Ammon's horn (tissue), 1 donor: ENCODE measurements around the gene ADAMTS1.

Source experiments
- DNase-seq: peaks from one replicate; pipeline ENCODE4 v3.0.0-alpha.2; 2016; ENCODE audit warnings: low spot score

The ADAMTS1 gene

GRCh38 chr21:26812173-26812572 is 33.0 kb downstream of the ADAMTS1 start:
- no peak for DNase-seq

- DNase-seq: no peak
Measured at GRCh38 chr21:26811482-26811881, 33.7 kb downstream of the ADAMTS1 start.

GRCh38 chr21:26810676-26811415 is 34.4 kb downstream of the ADAMTS1 start:
- no peak for DNase-seq

GRCh38 chr21:26810266-26810665 is 34.9 kb downstream of the ADAMTS1 start:
- no peak for DNase-seq

DNA sequence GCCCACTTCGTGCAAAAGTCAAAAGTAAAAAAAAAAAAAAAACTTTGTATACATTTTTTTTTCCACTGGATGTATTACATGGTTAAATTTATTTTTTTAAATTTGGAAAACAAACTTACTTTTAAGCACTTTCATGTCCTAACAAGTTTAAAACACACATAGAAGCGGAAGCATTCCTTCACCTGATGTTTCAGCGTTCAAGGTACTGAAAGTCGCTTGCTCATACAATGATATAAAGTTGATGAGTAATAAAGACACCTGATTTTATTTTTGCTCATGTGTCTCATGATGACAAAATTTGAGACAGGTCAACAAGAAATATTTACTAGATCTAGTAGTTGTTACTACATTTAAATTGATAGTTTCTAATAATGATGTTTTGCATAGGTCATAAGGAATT is 35.5 kb downstream of the ADAMTS1 start:
- no peak for DNase-seq

- no peak for DNase-seq
Measured at GRCh38 chr21:26806801-26807295, 38.4 kb downstream of the ADAMTS1 start.

DNA sequence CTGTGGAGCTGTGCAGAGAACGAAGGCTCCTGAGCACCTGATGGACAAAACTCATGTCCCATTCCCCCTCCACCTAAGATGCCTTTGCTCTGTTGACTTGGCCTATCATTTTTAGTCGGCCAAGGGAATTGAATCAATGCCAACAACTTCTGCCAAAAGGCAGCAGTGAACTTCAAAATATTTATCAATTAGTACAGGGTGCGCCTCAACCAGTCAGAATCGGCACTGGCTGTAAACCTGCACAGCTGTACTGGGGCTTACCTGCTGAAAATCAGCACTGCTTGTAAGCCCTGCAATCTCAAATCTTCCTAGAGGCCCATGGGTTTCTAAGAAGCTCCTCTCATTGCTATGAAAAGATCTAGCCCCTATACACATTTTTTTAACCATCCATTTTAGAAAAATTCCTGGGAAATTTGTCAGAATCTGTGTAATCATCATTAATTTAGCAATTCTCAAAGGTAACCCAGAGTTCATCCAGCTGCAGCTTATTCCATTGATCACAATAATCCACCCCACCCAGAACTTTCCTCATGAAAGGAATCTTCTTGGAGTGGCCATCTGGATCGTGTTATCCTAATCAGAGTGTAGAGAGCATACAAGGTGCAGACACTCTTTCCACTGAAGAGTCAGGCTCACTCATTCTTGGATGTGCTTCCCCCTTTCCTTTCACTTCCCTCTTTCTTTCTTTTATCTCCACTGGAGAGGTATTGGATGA is 40.2 kb downstream of the ADAMTS1 start:
- DNase-seq: no peak

GRCh38 chr21:26801498-26801897 is 43.7 kb downstream of the ADAMTS1 start:
- no peak for DNase-seq

DNA sequence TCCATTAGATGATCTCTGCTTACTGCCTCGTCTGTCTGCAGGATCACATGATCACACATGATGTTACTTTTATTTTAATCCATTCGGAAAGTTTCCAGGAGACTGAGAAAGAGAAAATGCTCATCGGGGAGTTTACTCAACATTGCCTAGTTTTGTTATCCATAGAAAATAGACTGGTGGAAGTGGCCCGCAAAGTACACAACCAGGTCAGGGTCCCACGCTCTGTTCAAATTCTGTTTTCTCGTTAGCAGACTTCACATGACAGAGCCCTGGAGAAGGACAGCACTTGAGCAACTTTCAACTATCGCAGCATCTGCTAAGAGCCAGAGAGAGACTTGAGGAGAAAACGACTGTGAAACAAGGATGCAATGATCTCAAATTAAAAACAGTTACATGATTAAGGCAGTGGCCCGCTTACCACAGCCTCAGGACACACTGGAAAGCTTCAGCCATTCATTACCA is 44.2 kb downstream of the ADAMTS1 start:
- DNase-seq: no peak

DNA sequence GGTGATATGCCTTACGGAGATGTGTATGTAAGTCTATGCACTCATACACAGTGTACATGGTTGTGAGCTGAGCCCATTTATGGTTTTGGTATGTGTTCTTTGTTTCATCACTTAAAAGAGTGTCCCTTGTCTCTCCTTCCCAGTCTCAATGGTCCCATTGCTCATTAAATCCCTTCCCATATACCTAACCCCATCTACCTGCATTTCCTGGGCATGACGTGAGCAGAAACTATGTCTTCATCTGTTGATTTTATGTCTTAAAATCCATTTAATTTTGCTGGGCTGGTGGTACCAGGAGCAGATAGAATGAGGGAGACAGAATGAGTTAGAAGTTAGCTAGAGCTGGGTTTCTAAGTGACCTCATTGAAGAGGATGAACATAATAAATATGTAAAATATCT is 44.8 kb downstream of the ADAMTS1 start:
- DNase-seq: no peak

GRCh38 chr21:26800001-26800400 is 45.2 kb downstream of the ADAMTS1 start:
- DNase-seq: no peak

DNA sequence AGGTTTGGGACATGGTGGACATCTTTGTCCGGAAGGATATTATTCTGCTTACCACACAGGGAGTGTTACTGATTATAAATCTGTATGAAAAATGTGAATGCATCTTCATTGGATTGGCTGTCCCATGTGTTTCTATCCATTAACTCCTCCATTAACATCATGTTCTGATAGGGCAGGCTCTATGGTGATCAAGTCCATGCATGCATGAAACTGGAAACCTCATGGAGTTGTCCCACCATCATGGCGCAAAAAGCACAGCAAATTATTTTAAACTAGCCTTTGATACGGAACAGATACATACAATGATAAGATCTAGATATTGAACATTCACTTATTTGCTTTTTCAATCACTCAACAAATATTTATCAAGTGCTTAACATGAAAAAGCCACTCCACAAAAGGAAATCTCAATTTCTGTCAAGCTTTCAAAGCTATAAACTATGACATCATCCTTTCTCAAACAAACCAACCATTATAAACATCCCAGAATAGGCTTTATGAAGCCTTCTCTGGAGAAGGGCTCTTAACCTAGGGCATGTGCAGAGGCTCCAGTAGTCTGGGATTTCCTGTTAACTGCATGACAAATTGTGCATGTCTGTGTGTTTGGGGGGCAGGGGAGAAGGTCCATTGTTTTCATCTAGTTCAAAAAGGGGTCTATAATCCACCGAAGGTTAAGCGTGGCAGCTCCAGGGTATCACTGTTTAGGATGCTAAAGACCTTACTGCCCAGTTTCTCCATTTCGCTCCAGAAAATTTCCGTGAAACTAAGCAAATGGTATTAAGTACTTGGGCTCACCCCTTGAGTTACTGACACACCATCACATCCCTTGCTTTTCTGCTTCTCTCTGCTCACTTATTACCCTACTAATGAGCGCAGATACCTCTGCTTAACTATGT is 46.1 kb downstream of the ADAMTS1 start:
- no peak for DNase-seq

- no peak for DNase-seq
Measured at GRCh38 chr21:26797878-26798456, 47.2 kb downstream of the ADAMTS1 start.

DNA sequence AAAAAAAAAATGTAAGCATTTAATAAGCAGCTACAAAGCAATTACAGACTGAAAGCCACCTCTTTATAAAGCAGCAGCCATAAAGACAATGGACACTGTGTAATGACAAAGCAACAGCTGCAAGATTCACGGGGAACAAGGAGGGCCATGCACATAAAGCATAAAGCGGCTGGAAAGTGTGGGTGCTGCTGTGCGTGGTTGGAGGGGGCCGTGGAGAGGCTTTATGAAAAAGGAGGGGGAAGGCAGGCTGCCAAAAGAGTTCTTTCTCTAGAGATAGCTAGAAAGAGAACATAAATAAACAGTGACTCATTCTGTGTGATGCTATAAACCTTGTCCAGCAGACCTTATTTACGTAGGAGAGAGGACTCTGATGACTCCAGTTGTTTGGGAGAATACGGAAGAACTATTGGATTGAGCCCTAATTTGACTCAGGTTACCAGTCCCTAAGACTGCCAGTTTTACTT is 49.3 kb downstream of the ADAMTS1 start:
- peak; percentile 78 for DNase-seq

- no peak for DNase-seq
Measured at GRCh38 chr21:26795412-26795805, 49.8 kb downstream of the ADAMTS1 start.

DNA sequence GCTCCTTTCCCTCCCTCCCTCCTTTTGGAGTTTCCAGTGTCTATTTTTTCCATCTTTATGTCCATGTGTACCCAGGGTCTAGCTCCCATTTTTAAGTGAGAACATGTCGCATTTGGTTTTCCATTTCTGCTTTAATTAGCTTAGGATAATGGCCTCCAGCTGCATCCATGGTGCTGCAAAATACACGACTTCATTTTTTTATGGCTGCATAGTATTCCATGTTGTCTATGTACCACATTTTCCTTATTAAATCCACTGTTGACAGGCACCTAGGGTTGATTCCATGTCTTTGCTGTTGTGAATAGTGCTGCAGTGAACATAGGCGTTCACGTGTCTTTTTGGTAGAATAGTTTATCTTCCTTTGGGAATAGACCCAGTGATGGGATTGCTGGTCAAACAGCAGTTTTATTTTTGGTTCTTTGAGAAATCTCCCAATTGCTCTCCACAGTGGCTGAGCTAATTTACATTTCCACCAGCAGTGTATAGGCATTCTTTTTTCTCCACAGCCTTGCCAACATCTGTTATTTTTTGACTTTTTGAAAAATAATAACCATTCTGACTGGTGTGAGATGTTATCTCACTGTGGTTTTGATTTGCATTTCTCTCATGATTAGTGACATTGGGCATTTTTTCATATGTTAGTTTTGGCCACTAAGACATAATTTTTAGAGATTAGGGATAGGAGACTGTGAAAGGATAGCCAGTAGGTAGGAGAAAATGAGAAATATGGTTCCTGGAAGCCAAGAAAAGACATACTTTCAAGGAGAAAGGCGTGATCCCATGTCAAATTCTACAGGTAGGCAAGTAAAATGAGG is 50.4 kb downstream of the ADAMTS1 start:
- no peak for DNase-seq

- no peak for DNase-seq
Measured at GRCh38 chr21:26790296-26790695, 54.9 kb downstream of the ADAMTS1 start.

- DNase-seq: no peak
Measured at GRCh38 chr21:26788790-26789189, 56.4 kb downstream of the ADAMTS1 start.
